ENCODE results near the gene UQCRHL. TPM values are rescaled to one million over a fixed set of nuclear protein-coding genes. Genes with fewer than 3 reads are reported as not detected.

Gene UQCRHL
- 4.4 and 11.4 TPM in 2 replicates for total RNA-seq

DNA sequence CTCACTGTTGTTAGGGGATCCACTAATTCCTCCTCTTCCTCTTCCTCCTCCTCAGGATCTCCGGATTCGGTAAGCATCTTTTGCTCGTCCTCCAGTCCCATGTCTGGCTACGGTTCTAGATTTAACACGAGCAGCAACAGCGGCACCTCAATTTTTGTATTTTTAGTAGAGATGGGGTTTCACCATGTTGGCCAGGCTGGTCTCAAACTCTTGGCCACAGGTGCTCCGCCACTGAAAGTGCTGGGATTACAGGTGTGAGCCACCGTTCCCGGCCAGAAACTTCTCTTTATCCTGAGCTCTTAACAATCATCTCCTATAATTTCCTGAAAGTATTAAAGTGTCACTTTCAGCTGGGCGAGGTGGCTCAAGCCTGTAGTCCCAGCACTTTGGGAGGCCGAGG lies at the start of gene UQCRHL:
Gene UQCRHL (minus strand): TSS at position 101 of the 400 bp plus-strand sequence. CDS start 0 bp downstream, at position 101.

GRCh38 chr1:15847100-15847892 lies 39.8 kb upstream of the UQCRHL start, which contains the start of gene SPEN:
Gene SPEN, plus strand, starts transcription at chr1:15847707. Its CDS starts 361 bp downstream, at chr1:15848068.

DNA sequence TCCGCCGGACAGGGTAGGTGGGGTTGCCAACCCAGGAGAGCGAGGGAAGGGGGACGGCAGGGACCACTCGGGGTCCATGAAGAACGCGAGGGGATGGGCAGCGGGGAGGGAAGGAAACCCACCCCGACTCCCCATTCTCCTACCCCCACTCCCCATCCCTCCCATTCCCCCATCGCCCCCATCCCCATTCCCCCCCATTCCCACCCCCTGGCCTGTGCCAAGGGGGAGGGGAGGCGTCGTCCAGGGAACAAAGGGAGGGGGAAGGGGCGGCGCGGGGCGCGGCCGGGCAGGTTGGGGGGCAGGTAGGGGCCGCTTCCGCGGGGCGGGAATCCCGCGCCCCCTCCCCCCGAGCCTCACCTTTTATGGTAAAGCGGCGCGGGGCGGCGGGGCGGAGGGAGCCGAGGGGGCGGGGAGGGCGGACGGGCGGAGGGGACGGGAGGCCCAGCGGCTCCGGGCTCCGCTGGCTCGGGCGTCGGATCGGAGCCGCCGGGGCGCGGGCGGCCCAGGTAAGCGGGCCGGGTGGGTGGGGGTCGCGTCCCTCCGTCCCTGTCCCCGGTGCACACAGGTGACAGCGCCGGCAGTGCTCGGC lies 49.0 kb downstream of the UQCRHL start, which contains the start of gene FBLIM1:
Gene FBLIM1 (plus strand): TSS at position 453 of the 589 bp plus-strand sequence. CDS start 6,189 bp downstream, outside the sequence.

Other genes starting within 250 kb of the UQCRHL start
- 0.83 and 1.6 TPM in 2 replicates for gene AGMAT, start 222.6 kb downstream of the UQCRHL start, total RNA-seq
- 10.0 and 14.5 TPM in 2 replicates for gene DDI2, start 190.2 kb downstream of the UQCRHL start, total RNA-seq
- 49.2 and 83.8 TPM in 2 replicates for gene PLEKHM2, start 123.3 kb downstream of the UQCRHL start, total RNA-seq
- gene SLC25A34, start 71.4 kb downstream of the UQCRHL start, total RNA-seq: 0.14 and 0.37 TPM in 2 replicates
- gene TMEM82, start 65.2 kb downstream of the UQCRHL start, total RNA-seq: not detected in 2 replicates
- gene FBLIM1, start 48.9 kb downstream of the UQCRHL start, total RNA-seq: 34.3 and 44.1 TPM in 2 replicates
- gene SPEN, start 40.1 kb upstream of the UQCRHL start, total RNA-seq: 10.4 and 14.3 TPM in 2 replicates
- 37.0 and 40.1 TPM in 2 replicates for gene ZBTB17, start 168.5 kb upstream of the UQCRHL start, total RNA-seq
- under 0.01 TPM in 1 of 2 replicates, not detected in the other for gene SRARP, start 196.6 kb upstream of the UQCRHL start, total RNA-seq
- 3.8 and 14.5 TPM in 2 replicates for gene HSPB7, start 210.4 kb upstream of the UQCRHL start, total RNA-seq
- 0.09 TPM in 1 of 2 replicates, not detected in the other for gene CLCNKA, start 214.4 kb upstream of the UQCRHL start, total RNA-seq
- gene CLCNKB, start 236.1 kb upstream of the UQCRHL start, total RNA-seq: 0.09 and 0.14 TPM in 2 replicates